CD4-positive, alpha-beta T cell treated with Interleukin-21 for 1 hour (primary cell): ENCODE data around the gene AJAP1.

Source experiments
- DNase-seq: peaks from one replicate; pipeline ENCODE4 v3.0.0-alpha.2; 2020

AJAP1 gene

GRCh38 chr1:4778056-4778455 lies 123.6 kb downstream of the AJAP1 start:
- DNase-seq, result no peak

DNA sequence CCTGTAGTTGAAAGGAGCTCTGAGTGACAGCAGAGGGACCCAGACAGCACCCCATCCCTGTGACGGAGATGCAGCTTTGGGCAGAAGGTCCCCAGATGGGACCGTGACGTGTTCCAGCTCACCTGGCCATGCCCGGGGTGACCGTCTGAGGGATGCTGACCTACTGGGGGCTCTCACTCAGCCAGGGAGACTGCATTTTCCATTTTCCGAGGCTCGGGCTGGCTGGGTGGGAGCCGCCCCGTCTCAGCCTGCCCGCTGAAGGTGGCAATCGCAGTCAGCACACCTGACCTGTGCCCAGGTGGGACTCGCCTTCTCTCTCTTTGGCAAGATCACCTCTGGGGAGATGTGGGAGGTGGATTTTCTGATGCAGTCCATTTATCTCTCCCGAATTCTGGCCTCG lies 127.2 kb downstream of the AJAP1 start:
- no peak for DNase-seq

DNA sequence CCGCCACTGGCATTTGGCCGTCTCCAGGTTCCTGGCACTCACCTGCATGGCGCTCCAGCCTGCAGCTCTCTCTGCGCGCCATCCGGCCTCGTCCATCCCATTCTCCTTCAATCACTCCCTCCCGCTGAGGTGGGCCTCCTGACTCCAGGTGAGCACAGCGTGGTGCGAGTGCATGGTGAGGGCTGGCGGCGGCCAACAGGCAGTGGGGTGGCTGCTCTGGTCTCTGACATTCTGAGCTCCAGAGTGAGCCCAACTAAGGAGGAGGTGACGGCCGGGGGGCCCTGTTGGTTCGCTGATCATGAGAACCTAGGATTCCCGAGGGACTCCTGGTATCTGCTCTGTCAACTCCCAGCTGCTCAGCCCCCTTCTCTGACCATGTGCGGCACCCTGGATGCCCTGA lies 130.4 kb downstream of the AJAP1 start:
- no peak for DNase-seq

- DNase-seq, result no peak
Observed at GRCh38 chr1:4786055-4786454, 131.6 kb downstream of the AJAP1 start.

- DNase-seq, result no peak
Observed at GRCh38 chr1:4787551-4787950, 133.1 kb downstream of the AJAP1 start.

GRCh38 chr1:4792565-4792964 lies 138.2 kb downstream of the AJAP1 start:
- no peak for DNase-seq

GRCh38 chr1:4794020-4794780 lies 139.8 kb downstream of the AJAP1 start:
- no peak for DNase-seq

- no peak for DNase-seq
Observed at GRCh38 chr1:4796161-4797015, 142.0 kb downstream of the AJAP1 start.

DNA sequence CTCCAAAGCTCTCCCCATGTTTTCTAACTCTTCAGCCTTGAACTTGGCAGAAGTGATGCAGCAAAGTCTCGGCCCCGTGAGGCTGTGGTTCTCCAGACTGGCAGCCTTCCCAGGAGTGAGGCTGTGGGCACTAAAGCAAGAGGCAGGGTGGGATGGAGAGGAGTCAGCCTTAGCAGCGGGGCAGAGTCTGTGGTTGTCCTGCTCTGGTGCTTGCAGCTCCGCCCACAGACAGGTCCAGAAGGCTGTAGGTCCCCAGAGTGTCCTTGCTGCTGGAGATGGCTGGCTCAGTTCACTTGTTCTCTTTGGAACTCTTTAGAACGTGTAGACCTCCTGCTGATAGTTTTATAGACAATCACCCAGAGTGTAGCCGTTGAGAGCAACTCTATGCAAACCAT lies 142.6 kb downstream of the AJAP1 start:
- no peak for DNase-seq

- no peak for DNase-seq
Observed at GRCh38 chr1:4797429-4797828, 143.0 kb downstream of the AJAP1 start.

- DNase-seq, result no peak
Observed at GRCh38 chr1:4801192-4801924, 146.9 kb downstream of the AJAP1 start.

DNA sequence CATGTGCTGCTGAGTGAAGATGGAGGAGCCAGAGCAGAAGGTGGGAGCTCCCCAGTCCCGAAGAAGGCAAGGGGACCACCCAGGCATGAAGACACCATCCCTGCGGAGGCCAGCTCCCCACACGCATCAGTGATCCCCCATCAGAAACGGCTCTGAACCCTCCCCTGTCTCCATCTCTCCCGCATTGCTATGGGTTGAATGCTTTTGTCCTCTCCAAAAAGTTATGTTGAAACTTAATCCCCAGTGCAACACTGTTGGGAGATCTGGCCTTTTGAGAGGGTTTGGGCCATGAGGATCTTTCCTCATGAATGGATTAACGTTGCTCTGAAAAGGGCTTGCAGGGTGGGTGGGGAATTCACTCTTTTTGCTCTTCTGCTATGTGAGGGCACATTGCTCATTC lies 147.6 kb downstream of the AJAP1 start:
- DNase-seq, result no peak

DNA sequence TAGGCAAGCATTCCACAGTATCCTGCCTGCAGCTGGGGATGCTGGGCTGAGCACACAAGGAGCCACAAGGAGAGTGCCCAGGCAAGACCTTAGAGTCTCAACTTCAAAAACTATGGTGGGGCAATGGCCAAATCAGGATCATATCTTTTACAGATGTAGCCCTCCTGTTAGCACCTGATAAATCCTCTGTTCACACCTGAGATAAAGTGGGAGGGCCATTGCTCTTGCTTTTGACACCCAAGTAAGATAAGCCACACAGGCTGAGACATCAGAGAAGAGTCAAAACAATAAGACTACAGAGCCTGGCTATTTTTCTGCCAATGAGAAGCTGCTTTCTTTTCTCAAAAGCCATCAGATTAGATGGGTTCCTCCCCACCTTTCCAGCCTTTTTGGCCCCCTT lies 148.9 kb downstream of the AJAP1 start:
- DNase-seq, result no peak

DNA sequence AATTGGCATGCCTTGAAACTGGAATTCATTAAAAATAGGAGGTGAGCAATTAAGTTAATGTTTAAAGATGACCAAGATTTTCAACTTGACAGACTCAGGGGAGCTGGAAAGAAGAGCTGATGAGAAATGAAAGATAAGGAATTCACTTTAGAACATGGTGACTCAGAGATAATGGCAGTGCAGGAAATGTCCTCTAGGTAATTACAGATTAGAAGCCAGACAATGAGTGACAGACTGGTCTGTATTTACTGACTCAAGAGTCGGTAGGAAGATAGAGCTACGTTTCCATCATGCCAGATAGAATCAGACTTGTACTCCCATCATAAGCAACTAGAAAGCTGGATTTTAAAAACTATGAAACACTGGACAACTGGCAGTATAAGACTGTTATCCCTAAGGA lies 151.6 kb downstream of the AJAP1 start:
- DNase-seq, result no peak

GRCh38 chr1:4820543-4820942 lies 166.1 kb downstream of the AJAP1 start:
- DNase-seq, result no peak

DNA sequence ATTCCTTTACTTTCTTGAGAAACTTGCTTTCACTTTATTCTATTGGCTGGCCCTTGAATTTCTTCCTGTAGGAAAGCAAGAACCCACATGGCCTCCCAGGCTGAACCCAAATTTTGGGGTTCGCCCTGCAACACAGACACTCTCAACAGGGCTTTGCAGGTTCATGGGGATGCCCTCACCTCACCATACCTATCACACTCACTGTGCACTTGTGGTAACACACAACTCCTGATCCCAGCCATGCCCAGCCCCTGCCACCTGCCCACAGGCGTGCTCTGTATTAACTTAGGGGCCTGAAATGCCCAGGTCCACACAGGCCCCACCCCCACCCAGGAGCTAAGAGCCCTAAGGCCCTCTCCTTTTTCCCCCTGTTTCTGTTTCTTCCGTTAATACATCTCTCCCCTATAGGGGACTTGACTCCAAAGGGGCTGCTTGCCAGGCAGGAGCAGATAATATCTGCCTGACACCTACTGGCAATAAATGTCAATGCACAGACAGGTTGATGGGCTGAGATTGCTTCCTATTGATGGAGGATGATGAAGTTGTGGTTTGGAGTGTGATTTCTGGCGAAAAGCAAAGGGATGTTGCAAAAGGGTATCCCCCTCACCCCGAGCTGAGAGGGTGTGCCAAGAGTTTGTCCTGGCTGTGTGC lies 171.5 kb downstream of the AJAP1 start:
- DNase-seq, result peak; percentile 3

GRCh38 chr1:4830707-4831106 lies 176.3 kb downstream of the AJAP1 start:
- no peak for DNase-seq

- no peak for DNase-seq
Observed at GRCh38 chr1:4836574-4836973, 182.2 kb downstream of the AJAP1 start.

GRCh38 chr1:4837031-4837600 lies 182.7 kb downstream of the AJAP1 start:
- no peak for DNase-seq

DNA sequence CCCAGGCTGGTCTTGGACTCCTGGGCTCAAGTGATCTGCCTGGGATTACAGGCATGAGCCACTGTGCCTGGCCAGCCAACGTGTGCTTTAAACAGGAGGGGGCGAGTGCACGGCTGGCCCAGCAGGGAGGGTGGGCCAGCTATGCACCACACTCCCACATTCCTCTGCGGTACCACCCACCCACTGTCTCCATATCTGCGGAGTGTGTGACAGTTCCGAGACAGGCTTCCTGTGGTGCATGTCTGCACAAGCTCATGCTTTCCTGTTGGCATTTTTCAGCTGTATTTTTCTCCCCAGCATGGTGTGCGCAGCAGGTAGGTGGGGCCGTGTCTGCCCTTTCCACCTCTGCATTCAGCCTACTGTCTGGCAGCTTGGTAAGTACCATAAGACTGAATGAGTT lies 183.3 kb downstream of the AJAP1 start:
- no peak for DNase-seq

GRCh38 chr1:4838231-4838630 lies 183.8 kb downstream of the AJAP1 start:
- DNase-seq, result no peak
